HG03460 (cell line): ENCODE results near the gene KLHL17.
"Not testable (repeated sequence)": the region's sequence is repeated elsewhere in the genome, so short reads cannot be mapped to it uniquely, and the experiment has no call there.

Experiments
- ATAC-seq: cut with Tn5 transposase; IDR thresholded peaks from one replicate; pipeline ENCODE4 v1.9.1; 2021; ENCODE audit not compliant: unreplicated experiment

Gene KLHL17

DNA sequence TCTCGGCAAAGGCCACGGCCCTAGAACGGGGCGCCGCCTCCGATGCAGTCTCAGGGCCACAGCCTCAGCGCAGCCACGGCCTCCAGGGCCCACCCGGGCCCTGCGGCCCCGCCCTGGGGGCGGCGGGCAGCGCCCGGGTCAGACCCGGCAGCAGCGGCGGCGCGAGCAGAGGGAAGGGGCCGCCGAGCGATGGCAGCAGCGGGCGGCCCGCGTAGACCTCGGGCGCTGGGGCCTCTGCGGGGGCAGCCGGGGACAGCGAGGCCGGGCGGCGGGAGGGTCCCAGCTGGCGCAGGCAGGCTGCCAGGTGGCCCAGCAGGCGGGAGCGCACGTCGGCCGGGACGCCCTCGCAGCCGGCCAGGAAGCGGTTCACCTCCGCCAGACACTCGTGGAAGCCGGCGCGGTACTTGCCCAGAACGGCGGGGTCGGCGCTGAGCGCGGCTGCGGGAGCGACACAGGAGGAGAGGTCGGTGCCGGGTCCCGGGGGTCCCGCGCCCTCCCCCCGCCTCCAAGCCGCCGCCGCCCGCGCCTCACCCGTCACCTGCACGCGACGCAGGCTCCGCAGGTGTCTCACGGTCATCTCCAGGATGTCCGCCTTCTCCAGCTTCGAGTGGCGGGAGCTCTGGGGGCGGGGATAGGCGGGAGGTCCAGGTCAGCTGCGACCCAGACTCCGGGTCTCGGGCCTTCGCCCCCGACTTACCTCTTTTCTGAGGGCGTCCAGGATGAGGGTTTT lies 38.8 kb downstream of the KLHL17 start:
- no peak for ATAC-seq

DNA sequence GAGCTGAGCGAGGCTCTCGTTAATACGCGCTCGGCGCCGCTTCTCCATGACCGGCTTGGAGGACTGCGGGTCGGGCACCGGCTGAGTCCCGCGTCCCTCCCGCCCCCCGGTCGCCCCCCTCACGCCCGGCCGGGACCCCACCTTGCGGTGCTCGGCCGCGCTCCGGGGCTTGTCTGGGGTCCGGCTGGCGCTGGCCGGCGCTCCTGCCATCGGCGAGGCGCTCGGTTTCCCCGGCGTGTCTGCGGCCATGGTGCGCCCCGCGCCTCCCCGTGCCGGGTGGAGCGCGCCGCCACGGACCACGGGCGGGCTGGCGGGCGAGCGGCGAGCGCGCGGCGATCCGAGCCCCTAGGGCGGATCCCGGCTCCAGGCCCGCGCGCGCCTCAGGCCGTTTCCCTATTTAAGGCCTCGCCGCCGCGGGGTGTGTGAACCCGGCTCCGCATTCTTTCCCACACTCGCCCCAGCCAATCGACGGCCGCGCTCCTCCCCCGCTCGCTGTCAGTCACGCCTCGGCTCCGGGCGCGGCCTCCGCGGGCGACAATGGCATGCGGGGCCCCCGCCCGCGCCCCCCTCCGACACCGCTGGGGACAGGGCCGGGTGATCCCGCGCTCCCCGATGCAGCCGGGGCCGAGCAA lies 39.5 kb downstream of the KLHL17 start, which contains the start of gene HES4:
HES4 (minus strand) TSS at position 373 of the 632 bp plus-strand sequence; CDS start at position 249, 124 bp downstream.
- ATAC-seq: peak; percentile 37

DNA sequence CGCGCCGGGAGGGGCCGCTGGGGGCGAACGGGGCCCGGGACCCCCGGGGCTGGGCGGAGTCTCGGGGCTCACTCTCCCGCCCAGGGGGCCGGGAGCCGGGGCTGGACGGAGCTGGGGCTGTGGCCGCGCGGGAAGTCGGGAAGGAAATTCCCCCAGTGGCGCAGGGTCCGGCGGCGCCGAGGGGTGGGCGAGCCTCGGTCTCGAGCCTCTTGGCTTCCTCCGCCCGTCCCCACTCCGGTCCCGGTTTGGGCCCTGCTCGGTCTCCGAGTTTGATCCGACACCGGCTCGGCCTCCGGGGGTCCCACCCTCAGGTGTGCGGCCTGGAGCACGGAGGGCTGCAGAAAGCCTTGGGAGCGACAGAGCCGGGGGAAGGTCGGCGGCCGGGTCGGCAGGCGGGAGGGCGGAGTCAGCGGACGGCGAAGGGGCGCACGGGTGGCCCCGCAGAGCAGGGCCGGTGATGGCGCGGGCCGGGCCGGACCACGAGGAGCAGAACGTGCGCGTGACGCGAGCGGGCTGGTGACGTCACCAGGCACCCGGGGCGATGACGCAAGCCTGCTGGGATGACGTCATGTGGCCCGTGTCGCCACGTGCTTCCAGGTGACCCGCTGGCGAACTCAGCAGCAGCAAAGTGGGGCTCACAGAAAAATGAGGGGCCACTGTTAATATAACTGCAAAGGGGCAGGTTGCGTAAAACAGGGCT lies 40.1 kb downstream of the KLHL17 start:
- ATAC-seq: peak; percentile 9

DNA sequence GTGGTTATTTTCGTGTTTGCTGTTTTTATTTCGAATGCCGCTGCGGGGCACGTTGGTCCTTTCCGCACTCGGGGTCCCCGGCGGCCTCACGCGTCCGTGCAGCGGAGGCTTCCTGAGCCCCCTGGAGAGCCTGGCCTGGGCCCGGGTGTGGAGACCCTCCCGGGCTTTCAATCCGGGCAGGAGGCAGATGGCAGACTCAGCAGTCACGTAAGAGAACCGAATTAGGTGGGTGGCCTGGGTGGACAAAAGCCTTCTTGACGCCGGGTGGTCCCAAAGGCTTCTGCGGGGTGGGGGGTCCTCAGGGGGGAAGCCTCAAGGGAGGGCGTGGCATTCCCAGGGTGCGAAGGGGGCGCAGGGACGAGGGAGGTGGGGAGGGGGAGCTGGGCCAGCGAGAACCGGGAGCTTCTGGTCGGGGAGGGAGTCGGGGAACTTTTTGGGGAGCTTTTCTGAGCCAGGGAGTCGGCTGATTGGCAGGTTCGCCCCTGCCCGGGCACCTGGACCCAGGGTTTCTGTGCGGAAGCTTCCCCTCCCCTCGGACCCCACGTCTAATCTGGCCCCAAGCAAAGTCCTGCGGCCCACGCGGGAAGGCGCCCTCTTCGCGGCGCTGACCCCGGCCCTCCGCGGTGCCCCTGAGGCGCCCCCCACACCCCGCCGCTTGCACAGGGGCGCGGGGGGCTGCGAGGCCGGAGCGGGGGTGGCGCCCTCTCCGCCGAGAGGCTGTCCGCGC lies 40.8 kb downstream of the KLHL17 start:
- ATAC-seq: no peak

DNA sequence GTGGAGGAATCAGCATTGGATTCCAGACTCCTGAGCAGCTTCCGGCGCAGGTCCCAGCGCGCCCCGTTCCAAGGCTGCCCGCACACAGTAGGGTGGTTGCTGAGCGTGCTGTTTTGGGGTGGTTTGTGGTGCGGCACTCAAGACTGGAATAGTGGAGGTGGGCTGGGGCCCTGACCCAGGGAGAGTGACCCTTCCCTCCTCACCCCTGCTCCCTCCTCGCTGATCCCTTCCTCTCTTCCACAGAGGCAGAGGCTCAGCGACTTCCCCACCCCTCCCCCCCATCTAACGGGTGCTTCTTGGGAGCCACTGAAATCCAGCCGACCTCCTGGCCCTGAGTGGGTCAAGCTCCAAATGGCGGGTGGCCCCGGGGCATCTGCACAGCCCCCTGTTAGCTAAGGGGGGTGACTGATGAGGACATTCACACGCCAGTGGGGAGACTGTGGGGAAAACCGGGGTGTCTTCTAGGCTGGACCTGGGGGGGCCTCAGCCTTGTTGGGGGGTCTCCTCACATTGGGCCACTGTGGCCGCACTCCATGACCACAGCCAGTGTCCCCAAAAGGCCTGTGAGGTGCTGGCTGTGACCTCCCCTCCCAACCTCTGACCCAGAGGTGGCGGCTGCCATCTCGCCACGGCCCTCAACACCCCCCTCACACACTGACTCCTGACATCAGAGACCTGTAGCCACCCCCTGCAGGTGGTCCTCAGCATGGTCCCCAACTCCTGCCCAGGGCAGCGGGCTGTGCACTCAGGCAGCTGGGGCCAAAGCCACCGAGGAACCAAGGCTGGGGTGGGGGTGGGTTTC lies 43.4 kb downstream of the KLHL17 start:
- ATAC-seq: no peak

DNA sequence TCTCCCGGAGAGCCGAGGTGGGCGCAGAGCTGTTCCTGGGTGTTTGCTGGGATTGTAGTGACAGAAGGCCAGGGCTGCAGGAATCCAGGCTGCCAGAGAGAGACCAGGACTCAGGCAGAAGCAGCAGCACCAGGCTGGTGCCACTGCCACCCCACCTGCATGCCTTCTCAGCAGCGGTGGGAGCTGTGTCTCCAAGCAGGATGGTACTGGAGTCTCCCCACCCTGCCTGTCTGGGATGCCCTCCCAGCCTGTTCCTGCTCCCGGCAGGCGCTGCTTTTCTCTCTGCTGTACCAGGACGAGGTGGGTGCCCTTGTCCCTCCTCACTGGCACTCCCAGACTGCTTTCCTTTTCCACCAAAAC lies 44.0 kb downstream of the KLHL17 start:
- ATAC-seq: no peak

DNA sequence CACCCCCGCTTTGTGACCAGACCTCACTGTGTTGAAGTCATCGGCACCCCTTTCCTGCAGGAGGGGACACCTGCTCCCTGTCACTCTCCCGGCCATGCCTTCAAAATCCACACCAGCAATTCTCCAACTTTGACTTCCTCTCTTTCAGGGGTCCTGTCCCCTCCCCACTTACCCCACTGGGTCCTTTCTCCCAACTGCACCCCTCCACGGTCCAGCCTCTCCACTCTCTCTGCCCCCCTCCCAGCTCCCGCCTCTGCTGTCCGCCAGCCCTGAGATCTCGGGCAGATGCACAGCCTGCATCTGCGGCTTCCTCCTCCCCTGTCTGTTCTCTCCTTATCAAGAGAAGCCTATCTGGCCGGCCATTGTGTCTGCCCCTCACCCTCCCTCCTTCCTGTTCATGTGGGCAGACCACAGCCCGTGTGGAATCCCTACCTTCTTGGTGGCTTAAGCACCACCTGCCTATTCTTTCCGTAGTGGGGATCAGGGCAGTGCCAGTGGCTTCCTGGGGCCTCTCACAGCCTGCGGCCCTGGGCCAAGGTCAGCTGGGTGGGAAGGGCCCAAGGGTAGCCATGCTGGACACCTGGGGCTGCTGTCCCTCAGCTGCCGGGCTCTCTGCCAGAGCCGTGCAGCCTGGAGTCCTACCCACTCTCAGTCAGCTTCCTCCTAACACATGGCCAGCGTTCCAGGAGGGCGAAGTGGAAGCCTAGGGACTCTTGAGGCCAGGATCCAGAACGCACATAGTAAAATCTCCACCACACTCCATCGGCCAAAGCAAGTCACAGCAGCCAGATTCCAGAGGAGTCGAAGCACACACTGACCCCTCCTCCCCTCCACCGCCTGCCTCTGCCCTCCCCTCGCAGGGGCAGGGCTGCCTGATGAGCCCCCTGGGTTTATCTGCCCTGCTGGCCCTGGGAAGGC lies 44.7 kb downstream of the KLHL17 start:
- ATAC-seq: no peak

DNA sequence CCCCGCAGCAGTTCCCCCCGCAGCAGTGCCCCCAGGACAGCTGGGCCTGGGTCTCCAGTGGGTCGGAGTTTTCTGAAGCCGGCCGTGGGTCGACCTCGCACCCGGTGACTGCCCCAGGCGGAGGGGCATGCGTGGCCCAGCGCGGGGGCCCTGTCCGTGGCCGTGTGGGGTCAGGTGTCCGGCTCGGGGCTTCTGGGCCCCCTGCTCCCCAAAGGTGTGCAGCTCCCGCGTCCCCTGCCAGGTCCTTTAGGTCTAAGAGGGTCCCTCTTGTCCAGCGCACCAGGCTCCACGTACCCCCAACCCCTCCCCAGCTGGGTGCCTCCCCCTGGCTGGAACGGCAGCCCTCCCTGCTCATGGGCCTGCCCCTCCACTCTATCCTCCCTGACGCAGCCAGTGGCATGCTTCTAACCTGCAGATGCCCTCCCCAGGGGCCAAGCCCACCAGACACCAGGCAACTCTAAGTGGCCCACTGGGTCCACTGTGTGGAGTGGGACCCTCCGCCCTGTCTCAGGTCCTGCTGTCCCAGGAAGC lies 45.5 kb downstream of the KLHL17 start:
- ATAC-seq: no peak

DNA sequence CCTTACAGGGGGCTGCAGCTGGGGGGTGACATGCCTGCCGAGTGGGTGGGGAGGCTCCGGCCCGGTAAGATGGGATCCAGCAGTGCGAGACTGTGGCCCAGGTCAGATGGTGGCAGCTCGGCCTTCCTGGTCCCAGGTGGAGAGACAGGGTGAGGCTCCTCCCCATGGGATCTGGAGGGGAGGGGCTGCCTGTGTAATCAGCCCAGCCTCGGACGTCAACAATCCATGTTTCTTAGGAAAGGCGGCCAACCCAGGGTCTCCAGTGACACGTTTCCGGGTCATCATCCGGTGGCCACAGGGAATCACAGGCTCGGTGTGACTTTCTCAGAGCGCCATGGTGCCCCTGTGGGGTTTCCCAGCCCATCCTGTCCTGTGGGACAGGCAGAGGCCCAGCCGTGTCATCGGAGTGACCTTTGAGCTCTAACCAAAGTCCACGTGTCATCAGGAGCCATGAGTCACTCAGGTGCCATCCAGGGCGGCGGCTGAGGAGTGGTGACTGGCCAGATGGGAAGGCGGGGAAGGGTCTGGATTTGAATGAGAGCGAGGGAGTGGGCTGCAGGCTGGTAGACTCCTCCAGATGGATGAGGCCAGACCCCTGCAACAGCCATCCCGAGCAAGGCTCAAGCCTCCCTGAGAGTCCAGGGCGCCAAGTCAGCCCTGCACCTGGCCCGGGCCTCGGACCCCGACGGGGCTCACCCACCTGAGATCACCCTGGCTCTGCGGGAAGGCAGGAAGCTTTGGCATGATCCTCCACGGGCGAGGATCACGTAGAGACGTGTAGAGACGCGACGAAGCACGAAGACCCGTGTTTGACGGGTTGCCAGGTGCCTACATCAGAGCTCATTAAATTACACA lies 46.1 kb downstream of the KLHL17 start:
- no peak for ATAC-seq

DNA sequence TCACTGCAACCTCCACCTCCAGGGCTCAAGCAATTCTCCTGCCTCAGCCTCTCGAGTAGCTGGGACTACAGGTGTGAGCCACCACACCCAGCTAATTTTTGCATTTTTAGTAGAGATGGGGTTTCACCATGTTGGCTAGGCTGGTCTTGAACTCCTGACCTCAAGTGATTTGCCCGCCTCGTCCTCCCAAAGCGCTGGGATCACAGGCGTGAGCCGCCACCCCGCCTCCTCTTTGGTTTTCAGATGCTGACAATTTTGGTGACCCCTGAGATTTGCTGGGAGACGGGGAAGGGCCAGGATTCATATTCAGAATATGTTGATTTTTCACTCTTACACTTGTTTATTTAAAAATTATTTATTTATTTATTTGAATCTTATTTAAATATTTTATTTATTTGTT lies 49.7 kb downstream of the KLHL17 start:
- ATAC-seq: not testable (repeated sequence)

DNA sequence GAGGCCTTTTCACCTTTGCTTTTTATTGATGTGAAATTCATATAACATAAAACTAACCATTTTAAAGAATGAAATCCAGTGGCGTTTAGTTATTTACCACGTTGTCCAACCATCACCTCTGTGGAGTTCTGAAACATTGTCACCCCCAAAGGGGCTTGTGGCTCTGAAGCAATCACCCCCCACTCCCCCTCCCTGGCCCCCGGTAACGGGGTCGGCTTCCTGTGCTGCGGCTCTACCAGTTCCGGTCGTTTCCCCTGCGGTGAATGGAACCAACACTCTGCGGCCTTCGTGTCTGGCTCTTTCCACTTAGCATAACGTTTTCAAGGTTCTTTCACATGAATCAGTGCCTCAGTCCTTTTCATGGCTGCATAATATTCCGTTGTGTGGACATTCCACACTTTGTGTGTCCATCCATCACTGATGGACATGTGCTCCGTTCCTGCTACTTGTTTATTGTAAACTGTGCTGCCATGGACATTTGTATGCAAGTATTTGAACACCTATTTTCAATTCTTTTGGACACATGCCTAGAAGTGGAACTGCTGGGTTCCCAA lies 51.1 kb downstream of the KLHL17 start:
- ATAC-seq: no peak

DNA sequence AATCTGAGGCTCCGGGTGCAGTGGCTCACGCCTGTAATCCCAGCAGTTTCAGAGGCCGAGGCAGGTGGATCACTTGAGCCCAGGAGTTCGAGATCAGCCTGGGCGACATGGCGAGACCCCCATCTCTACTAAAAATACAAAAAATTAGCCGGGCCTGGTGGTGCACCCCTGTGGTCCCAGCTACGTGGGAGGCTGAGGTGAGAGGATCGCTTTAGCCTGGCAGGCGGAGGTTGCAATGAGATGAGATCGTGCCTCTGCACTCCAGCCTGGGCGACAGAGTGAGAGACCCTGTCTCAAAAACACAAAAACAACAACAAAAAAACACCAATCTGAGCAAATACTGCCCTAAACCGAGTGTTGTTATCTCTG lies 52.3 kb downstream of the KLHL17 start:
- ATAC-seq: not testable (repeated sequence)

DNA sequence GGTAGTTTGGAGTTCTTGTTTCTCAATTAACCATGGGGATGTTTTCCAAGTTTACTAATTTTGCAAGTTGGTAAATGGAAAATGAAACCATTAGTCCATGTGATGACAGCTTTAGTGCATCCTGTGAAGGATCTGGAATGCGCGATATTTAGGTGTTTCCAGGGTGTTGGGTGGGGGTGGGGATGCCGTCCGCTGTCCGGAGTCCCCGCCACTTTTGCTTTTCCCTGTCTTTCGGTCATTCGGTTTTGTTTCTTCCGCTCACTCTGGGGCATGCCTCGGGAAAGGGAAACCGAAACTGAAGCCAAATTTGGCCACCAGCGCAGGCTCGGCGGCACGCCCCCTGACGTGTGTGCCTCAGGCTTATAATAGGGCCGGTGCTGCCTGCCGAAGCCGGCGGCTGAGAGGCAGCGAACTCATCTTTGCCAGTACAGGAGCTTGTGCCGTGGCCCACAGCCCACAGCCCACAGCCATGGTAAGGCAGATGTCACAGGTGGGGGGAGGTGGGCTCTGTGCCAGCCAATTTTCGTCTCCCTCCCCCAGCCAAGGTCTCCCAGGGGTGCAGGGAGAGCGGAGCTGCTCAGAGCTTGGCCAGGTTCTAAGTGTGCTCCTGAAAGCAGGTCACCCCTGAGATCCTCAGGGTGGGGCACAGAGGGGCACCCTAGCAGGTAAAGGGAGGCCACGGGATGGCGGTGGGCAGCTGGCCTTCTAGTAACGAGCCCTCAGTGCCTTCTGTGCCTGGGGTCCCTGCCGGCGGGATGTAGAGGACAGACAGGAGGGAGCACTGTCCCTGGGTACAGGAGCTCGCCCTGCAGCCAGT lies 52.9 kb downstream of the KLHL17 start, which contains the start of gene ISG15:
ISG15 (plus strand) TSS at position 393 of the 817 bp plus-strand sequence; CDS start at position 470, 77 bp downstream.
- ATAC-seq: peak; percentile 77

DNA sequence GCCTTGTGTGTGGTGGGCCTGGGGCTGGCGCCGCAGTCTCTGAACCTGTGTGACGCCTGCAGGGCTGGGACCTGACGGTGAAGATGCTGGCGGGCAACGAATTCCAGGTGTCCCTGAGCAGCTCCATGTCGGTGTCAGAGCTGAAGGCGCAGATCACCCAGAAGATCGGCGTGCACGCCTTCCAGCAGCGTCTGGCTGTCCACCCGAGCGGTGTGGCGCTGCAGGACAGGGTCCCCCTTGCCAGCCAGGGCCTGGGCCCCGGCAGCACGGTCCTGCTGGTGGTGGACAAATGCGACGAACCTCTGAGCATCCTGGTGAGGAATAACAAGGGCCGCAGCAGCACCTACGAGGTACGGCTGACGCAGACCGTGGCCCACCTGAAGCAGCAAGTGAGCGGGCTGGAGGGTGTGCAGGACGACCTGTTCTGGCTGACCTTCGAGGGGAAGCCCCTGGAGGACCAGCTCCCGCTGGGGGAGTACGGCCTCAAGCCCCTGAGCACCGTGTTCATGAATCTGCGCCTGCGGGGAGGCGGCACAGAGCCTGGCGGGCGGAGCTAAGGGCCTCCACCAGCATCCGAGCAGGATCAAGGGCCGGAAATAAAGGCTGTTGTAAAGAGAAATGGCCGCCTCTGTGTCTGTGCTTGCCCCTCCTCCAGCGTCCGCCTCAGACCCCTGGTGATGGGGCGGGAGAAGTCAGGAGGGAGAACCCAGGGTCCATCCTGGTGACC lies 53.7 kb downstream of the KLHL17 start:
- no peak for ATAC-seq

DNA sequence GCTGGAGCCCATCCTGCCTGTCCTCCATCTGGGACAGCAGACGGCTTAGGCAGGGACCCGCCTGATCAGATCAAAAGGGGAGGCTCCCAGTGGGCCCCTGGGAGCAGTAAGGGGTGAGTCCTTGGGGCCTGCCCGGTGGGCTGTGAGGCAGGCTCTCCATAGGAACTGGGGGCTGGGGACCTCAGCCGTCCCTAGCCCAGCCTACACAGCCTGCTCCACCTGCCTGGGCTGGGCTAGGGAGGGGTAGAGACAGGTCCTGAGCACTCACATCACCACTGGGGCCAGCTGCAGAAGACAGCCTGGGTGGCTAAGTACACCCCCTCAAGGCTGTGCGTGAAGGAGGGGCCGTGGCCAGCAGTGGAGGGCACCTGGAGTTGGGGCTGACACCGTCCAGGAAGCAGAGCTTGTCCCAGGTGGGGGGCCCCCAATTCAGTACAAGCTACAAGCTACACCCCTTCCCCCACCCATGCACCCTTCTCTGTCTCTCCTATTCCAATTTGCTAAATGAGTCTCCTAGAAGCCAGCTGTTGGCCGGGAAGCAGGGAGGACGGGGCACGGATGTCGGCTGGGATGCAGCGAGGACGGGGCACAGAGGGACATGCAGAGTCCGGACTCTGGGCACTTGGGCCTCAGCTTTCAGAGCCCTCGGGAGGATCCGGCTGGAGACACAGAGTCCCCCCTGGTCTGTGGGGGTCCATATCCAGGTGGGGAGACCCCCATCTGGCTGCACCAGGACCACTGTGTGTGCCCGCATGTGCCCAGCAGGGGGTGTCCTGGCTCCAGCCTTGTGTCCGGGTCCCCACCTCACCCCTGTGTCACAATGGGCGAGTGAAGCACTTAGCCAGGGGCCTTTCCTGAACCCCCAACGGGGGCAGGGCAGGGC lies 54.7 kb downstream of the KLHL17 start:
- no peak for ATAC-seq
